ENCODE results near the gene KMT5C.

GRCh38 chr19:55302318-55302703, 37.4 kb upstream of the KMT5C start:
- TF ChIP-seq PRDM4 (tag by site-specific recombination; IDR thresholded peaks at IDR 0.05) (no peak), ZNF274 (IDR thresholded peaks at IDR 0.05; ENCODE audit: low read length) (no peak), ZNF274 (tag by site-specific recombination; IDR thresholded peaks at IDR 0.05; ENCODE audit: borderline replicate concordance) (no peak), HOXA7 (CRISPR knock-in tag; IDR thresholded peaks at IDR 0.05; ENCODE audit: borderline replicate concordance) (no peak)
